CD4-positive, alpha-beta T cell treated with Interferon alpha-2 for 1 hour (primary cell): ENCODE results near the gene MGAT2.
A peak's percentile ranks its signal among the peaks of the same experiment; 100 is the strongest.

Experiments
- DNase-seq, 2 donors: peaks; one replicate each; pipeline ENCODE4 v3.0.0-alpha.2; 2020 to 2022

The MGAT2 gene

DNA sequence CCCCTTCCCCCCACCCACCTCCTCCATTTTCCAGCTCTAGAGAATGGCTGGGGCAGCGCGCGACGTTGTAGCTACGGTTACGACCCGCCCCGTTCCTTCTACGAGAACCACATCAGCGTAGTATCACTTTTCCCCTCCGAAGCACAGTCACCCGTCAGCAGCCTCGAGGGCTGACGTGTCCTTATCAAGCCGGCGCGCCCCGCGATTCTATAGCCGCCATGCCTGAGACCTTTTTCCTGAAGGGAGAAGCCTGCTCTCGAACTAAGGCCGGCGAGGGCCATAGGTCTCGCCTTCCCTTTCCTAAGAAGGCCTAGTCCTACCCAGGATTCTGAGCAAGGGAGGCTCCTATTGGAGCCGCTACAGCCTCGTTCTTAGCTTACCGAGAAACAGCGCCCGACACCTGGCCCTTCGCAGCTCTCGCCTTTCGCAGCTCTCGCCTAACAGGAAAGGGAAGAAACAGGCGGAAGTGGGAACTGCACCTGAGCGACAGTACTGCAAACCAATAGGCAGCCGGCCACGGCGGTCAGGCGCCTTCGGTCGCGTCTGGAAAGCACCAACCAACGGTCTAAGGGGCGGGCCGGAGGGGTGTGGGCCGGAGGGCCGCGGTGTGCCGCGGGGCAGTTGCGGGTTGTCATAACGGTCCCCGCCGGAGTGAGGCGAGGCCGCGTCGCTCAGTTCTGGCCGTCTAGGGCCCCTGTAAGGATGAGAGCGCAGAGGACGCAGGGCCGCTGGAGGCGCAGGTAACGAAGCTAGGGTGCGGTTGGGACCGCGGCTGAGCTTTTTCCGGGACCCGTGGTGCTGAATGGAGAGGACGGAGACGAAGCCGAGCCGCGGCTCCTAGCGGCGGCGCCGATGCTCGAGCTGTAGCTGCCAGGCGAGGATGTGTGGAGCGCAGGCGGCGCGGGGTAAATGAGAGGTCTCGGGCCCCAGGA is at the start of gene MGAT2, which contains the start of gene RPL36AL:
TSS of gene MGAT2 (plus strand) at position 618 of the 932 bp plus-strand sequence. CDS start 470 bp downstream, outside the sequence.
TSS of gene RPL36AL (minus strand) at position 445 of the 932 bp plus-strand sequence. CDS start 1,522 bp downstream, outside the sequence.
- DNase-seq = peak; percentile 94 to 95

DNA sequence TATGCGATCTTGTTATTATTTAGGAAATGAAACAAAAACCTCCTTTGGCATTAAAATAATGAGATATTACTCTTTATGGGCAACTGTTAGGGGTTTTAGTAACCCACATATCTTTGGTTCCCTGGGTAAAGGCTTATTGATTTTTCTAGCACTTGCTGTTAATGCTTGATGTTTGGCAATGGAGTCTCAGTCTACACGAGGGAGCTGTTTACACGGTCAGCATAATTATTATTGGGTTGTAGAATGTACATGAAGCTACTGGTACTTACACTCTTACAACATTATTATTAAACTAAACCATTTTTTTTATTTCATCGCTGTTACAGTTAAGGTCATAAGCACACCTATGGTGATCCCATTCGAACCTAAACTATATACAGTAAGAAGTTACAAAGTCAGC is 46.6 kb upstream of the MGAT2 start:
- DNase-seq = no peak

DNA sequence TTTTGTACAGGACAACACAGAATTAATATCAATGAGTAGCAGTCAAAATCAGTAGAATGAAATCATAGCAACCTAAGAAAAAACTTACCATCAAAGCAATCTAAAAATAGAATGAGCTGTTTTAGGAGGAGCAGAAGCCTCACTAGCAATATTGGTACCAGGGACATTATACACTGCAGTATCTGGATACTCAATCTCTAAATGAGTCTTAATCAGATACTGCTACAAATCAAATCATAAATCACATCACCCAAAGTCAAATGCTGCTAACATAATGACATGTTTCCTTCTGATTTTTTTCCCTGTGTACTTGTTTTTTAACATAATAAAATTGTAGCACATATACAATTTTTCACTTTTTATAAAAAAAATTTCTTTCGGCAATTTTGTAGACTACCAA is 42.5 kb upstream of the MGAT2 start:
- DNase-seq = no peak

DNA sequence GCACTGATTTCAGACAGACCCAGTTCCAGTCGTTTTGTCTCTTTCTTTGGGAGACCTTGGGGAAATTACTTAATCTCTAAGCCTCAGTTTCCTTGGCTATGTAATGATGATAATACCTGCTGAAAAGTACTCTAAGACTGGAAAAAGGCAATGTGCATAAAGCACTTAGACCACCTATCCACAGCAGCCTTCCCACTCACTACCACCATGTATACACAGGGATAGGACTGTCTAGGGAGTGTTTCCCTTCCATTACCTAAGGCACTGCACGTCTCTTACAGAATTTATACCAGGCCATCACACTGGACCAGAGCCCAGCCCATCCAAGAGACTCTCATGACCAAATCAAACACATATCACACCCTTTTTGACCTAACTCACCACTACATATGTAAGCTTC is 40.8 kb upstream of the MGAT2 start:
- no peak for DNase-seq

DNA sequence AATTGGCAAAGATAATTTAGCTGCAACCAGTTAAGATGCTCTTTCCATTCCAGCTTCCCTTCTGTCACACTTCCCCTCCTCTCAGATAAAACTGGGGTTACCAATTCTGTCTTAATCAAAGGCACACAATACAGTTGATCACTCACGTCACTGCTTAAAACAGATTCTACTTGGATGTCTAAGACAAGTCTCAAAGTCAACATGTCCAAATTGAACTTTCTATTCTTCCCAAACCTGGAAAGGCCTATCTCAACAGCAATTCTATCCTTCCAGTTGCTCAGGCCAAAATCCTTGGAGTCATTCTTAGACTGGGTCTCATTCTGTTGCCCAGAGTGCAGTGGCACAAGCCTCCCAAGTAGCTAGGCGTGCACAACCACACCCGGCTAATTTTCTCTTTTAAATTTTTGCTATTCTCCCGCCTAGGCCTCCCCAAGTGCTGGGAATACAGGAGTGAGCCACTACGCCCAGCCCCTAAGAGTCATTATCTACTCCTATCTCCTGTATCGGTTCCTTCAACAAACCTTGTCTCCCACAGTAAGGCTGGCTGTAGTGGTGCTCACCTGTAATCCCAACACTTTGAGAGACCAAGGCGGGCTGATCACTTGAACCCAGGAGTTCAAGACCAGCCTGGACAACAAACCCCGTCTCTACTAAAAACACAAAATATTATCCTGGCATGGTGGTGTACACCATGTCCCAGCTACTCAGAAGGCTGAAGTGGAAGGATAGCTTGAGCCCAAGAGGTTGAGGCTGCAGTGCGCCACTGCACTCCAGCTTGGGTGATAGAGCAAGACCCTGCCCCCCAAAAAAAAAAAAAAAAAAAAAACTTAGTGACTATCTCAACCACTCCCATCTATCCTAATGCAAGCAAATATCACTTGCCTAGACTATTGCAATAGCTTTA is 39.1 kb upstream of the MGAT2 start:
- DNase-seq = no peak

DNA sequence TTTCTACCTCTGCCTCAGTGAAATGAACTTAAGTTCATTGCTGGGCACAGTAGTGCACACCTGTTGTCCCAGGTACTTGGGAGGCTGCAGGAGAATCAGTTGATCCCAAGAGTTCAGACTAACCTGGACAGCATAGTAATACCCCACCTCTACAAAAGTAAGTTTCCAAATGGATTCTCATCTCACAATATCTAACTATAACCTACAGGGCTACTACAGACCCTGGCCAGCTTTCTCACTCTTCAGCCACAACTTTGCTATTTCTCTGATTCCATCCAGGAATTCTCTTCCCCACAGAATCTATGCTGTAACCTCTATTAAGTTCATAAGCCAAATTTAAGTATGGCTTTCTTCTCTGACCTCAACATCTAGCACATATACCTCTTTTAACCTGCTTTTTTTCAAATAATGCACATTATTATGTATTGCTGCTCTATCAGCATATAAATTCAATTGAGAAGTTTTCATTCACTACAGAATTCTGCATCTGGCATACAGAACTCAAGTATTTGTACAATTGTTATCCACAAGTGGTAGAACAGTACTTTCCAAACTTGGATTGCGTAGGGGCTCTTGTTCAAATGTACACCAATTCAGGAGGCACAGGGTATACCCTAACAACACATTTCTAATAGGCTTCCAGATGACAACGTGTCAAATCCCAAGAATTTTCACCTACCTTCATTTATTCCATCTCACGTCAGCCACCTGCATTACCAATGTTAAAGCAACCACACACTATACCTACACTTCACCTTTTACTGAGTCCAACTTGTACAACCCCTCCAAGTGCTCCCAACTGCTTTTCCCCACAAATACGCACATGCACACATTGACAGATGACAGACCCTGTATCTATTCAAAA is 38.3 kb upstream of the MGAT2 start:
- no peak for DNase-seq

DNA sequence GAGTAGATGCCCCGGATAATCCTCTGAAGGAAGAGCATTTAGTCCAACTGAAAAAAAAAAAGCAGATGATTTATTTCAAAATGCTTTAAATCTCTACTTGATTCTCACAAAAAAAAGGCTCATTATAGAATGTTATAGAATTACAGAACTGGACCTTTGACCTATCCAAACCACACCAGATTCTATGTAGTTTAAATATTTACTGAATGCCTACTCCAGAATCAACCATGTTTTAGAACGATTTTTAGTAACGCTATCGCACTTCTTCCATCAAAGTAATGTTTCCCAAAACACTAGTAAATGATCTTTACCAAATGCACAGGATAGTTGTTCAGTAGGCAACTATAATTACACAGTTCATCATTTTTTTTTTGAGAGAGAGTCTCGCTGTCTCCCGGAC is 37.0 kb upstream of the MGAT2 start:
- DNase-seq = no peak

DNA sequence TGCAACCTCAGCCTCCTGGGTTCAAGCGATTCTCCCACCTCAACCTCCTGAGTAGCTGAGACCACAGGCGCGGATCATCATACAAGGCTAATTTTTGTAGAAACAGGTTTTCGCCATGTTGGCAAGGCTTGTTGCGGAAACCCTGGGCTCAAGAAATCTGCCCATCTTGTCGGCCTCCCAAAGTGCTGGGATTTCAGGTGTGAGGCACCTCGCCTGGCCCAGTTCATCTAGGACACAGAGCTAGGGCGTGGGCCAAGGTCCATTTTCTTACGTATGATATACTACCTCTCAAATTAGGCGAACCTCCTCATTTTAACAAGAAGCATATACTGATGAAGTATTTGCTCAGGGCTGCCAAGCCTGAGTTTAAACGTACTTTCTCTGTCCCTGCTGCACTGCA is 36.5 kb upstream of the MGAT2 start:
- no peak for DNase-seq

DNA sequence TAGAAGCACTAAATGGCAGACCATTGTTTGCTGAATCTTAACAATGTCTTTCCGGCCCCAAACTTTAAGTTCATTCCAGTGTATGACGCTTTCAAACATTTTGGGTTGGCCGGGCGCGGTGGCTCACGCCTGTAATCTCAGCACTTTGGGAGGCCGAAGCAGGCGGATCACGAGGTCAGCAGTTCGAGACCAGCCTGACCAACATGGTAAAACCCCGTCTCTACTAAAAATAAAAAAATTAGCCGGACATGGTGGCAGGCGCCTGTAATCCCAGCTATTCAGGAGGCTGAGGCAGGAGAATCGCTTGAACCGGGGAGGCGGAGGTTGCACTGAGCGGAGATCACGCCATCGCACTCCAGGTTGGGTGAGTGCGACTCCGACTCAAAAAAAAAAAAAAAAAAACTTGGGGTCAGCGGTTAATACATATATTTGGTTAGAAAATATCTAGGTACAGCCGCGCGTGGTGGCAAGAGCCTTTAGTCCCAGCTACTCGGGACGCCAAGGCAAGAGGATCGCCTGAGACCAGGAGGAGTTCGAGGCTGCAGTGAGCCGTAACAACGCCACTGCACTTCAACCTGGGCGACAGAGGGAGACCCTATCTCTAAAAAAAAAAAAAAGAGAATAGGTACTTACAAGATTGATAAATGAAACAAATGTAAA is 35.5 kb upstream of the MGAT2 start:
- DNase-seq = peak; percentile 6 to 31

DNA sequence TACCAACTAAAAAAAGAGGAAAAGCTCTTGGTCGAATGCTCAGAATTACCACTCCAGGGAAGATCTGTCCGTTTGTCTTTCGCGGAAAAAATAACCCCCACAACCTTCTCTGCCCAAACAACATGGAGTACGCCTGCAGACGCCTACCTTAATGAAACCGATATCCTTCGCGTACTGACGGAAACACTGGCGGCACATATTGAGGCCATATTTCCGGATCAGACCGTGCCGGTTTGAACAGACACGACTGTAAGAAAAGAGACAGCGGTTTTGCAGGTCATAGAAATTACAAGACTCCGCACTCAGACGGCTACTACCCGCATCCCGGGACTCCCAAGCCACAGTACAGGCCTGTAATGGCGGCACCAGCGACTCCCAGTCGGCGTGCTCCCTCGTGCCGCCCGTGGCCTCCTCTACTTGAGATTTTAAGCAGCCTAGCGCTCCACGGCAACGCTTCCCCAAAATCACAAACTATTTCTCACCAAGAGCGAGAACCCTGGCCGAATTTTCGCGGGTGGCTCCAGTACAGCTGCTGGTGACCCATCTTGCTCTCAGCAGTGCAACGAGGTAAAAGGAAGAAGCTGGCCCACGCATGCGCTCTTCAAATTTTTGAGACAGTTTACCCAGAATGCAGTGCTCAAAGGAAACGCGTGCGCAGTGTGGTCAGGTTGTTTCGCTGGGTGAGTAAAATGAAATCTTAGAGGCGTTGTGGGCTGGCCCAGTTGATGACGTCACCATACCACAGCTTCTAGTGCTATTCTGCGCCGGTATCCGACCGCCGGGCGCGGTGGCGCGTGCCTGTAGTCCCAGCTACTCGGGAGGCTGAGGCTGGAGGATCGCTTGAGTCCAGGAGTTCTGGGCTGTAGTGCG is 34.6 kb upstream of the MGAT2 start, which contains the start of gene RPS29:
TSS of gene RPS29 (minus strand) at position 578 of the 870 bp plus-strand sequence. CDS start at position 544, 34 bp downstream.
- DNase-seq = peak; percentile 99

DNA sequence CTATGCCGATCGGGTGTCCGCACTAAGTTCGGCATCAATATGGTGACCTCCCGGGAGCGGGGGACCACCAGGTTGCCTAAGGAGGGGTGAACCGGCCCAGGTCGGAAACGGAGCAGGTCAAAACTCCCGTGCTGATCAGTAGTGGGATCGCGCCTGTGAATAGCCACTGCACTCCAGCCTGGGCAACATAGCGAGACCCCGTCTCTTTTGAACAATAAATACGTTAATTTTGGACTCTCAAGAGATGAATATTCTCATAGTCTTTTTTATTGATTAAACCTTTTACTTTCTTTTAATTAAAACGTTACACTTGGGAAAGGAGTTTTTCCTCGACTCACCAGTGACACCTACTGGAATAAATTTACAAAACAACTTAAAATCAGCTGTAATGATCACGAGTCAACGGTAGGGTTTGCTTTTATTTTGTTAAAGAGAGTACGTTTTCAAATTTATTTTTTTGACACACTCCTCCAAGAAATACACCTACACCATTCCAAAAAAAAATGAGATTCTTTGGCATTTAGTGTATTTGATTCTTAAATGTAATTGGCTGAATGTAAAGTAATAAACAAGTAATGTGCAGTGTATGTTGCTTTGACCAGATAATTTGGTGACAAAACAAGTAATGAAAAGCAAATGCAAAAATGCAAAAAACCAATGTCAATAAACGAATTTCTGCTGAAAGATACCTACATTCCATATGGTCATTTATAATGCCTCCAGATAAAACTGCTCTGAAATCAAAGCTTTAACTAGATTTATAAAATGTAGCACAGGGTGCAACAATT is 33.7 kb upstream of the MGAT2 start:
- peak; percentile 36 to 87 for DNase-seq

DNA sequence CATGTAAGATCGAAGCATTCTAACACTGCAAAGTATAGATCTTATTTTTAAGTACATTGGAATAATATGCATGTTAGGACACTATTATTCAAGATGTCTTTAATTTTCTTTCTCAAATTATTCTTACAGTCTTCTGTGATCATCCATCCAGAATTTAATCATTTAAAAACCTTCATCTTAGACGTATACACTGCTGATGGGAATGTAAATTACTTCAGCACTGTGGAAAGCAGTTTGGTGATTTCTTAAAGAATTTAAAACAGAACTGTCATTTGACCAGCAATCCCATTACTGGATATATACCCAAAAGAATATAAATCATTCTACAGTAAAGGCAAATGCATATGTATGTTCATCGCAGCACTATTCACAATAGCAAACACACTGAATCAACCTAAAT is 31.2 kb upstream of the MGAT2 start:
- no peak for DNase-seq

DNA sequence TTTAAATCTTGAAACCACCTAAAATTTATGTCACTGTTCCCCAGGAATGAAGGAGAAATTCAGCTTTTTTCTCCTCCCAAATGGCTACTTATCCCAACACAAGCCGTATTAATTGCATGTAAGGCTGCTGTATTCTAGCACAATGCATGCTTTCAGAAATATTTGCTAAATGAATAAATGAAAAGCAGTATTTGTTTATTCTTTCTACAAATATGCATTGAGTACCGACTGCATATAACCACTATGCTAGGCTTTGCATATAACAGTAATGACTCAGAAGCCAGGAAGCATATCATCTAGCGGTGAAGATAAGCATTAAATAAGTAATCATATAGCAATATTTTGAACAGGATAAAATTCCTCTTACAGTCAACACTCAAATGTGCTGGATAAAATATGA is 27.6 kb upstream of the MGAT2 start:
- DNase-seq = no peak

DNA sequence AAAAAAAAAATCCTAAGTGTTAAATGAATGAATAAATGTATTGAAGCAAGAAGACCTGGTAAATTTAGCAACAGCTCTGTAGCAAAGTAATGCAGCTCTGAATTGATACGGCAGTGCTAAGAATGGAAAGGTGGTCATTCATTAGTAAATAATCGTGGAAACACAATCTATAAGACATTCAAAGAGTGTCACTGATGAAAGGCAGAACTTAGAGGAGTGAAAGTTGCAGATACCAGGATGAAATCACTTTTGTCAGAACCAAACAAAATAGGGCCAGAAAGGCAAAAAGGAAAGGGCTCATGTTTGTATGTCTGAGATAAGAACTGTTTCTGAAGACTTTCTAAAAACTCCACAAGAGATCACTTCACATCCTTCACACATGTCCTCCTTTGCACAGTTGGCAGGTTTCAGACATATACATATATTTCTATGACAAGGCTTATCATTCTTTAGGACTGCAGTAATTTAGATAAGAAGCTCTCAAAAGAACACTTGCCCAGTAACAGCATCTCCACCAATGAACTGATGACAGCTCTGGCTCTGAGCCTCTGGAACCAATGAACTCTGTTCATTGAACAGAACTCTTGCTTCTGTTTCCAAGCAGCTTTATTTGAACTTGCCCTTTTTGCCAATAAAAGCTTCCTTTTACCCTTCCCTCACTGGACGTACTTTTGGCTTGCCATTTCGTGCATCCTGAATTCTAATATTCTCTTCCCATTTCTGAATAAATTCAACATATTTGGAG is 26.1 kb upstream of the MGAT2 start:
- DNase-seq = peak in 1 of 2 donors; percentile 5

DNA sequence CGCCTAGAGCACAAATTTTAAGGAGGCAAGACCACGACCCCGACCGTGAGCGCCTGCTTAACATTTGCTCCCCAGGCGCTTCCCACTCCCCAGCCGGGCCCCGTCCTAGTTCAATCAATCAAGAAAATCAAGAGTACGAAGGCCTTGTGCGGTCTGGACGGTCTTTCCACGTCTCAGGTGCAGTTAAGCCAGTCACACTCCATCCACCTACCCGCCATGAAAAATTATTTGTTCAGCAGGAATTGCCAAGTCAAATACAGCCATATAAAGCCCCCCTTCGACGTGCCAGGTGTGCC is 22.5 kb upstream of the MGAT2 start:
- DNase-seq = no peak

DNA sequence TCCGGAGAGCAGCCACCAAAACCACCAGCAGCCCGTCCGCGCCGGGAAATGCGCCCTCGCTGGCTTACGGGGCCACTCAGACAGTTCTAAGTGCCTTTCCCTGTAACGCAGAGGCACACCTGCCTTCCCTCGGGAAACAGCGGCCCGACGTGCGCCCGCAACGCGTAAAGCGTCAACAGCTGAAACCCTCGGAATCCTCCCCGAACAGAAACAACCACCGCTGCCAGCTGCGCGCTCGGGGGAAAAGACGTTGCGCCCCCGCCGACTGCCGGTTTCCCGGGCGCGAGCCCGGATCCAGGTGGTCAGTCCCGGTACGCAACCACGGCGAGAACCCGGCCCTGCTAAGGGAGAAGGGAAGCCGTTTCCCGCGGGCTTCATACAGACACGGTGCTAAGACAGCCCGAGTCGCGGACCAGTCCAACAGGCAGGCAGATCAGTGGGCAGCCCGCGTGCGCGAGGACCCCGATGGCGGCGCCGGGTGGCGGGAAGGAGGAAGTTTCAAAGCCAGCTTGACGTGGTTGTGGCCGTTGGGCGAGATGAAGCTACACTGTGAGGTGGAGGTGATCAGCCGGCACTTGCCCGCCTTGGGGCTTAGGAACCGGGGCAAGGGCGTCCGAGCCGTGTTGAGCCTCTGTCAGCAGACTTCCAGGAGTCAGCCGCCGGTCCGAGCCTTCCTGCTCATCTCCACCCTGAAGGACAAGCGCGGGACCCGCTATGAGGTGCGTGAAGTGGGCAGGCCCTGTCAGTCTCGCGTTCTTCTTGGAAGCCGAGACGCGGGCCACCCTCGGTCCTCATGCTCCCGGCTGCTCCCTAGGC is 21.9 kb upstream of the MGAT2 start, which contains the start of gene LRR1:
TSS of gene LRR1 (plus strand) at position 456 of the 816 bp plus-strand sequence. CDS start at position 537, 81 bp downstream.
- DNase-seq = peak; percentile 83 to 88

DNA sequence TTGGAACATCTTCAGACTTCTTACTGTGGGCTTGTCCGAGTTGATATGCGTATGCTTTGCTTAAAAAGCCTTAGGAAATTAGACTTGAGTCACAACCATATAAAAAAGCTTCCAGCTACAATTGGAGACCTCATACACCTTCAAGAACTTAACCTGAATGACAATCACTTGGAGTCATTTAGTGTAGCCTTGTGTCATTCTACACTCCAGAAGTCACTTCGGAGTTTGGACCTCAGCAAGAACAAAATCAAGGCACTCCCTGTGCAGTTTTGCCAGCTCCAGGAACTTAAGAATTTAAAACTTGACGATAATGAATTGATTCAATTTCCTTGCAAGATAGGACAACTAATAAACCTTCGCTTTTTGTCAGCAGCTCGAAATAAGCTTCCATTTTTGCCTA is 13.0 kb upstream of the MGAT2 start:
- DNase-seq = no peak

DNA sequence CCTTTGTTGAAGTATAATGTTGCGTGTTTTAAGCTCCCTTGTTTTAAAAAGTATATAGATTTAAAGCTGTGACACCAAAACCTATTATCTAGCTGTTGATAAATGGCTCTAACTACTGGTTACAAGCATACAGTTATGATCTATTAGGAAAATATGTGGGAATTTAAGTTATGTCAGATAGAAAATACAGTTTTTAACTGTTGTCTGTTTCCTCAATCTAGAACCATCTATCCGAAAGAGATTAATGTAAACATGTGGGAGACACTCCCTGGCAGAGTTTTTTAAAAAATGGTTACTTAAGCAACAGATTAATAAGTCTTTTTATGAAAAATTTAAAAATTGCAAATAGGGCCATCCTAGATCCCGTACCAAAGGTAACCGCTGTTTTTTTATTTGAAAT is 8.3 kb upstream of the MGAT2 start:
- no peak for DNase-seq
